AG04449 (cell line): ENCODE data around the gene PODXL2.

Experiments used
- CTCF ChIA-PET: fragments of 350-600 bp; formaldehyde crosslinking; extraction: SDS; loops from one replicate; lab custom pipeline; 2021; ENCODE audit warnings: antibody characterized with exemption; lab: Yijun Ruan, JAX
- POLR2A ChIA-PET: fragments of 400-600, 350-600 bp; formaldehyde crosslinking; extraction: SDS; loops from one replicate; lab custom pipeline; 2020; ENCODE audit warnings: antibody characterized with exemption, inconsistent platforms; lab: Yijun Ruan, JAX
- DNase-seq: peaks from one replicate; pipeline ENCODE4 v3.0.0-alpha.2; 2010; ENCODE audit warnings: low read depth, low spot score
- H3K4me3 ChIP-seq: 2 replicates; pipeline ENCODE4 v1.5.1; 2011; ENCODE audit warnings: low read depth, mild to moderate bottlenecking, control low read depth, low read length
- TF ChIP-seq, protein P1 (sequence below): IDR thresholded peaks from one replicate; pipeline ENCODE4 v1.5.1; 2011; ENCODE audit warnings: mild to moderate bottlenecking, moderate library complexity, low read length, control low read depth, inconsistent platforms; ENCODE audit not compliant: insufficient read depth; ENCODE audit errors: missing control alignments

Gene PODXL2

DNA sequence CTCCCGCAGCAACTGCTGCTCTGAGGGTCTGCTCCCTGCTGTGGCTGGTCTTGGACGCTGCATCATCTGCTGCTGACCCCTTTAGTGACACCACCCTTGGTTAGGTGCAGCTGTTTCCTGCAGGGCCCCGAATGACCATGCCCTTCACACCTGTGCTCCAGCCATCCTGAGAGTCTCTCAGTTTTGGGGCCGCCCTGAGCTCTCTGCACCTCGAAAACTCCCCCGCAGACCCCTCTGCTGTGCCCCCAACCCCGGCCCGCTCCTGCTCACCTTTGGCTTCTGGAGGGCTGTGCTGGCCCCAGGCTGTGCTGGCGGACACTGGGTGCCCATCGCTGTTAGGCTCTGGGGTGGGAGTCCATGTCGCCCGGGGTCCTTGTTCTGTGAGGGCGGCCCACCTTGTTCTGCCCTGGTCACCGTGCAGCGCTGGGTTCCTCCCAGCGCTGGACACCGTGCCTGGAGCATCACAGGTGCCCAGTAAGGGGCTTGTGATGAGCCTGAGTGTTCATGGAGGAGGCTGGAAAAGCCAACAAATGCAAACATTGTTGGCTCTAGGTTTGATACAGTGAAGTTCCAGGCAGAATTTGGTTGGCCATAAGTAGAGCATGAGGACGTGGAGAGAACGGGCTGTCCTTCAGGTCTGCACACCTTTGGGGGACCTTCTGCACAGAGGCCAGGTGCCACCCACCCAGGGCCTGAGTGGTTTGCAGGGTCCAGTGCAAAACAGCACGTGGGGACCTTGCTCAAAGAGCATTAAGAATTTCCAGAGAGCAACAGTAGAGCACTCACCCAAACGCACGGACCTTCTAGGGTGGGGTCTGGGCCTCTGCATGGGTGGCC is 56.1 kb downstream of the PODXL2 start:
- CTCF ChIA-PET, result interaction anchor here (1.3 to 7.0 kb wide), 2 partner anchors 7 to 138 kb away, joined by 4 to 87 read pairs; no protein-coding TSS in a partner anchor
- POLR2A ChIA-PET, result interaction anchor here (0.6 kb wide), 1 partner anchor 98 kb away, joined by 3 read pairs; no protein-coding TSS in a partner anchor
- no peak for DNase-seq
- no peak overlapping the region for H3K4me3 ChIP-seq
- TF ChIP-seq, protein P1, sequence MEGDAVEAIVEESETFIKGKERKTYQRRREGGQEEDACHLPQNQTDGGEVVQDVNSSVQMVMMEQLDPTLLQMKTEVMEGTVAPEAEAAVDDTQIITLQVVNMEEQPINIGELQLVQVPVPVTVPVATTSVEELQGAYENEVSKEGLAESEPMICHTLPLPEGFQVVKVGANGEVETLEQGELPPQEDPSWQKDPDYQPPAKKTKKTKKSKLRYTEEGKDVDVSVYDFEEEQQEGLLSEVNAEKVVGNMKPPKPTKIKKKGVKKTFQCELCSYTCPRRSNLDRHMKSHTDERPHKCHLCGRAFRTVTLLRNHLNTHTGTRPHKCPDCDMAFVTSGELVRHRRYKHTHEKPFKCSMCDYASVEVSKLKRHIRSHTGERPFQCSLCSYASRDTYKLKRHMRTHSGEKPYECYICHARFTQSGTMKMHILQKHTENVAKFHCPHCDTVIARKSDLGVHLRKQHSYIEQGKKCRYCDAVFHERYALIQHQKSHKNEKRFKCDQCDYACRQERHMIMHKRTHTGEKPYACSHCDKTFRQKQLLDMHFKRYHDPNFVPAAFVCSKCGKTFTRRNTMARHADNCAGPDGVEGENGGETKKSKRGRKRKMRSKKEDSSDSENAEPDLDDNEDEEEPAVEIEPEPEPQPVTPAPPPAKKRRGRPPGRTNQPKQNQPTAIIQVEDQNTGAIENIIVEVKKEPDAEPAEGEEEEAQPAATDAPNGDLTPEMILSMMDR, result no peak

DNA sequence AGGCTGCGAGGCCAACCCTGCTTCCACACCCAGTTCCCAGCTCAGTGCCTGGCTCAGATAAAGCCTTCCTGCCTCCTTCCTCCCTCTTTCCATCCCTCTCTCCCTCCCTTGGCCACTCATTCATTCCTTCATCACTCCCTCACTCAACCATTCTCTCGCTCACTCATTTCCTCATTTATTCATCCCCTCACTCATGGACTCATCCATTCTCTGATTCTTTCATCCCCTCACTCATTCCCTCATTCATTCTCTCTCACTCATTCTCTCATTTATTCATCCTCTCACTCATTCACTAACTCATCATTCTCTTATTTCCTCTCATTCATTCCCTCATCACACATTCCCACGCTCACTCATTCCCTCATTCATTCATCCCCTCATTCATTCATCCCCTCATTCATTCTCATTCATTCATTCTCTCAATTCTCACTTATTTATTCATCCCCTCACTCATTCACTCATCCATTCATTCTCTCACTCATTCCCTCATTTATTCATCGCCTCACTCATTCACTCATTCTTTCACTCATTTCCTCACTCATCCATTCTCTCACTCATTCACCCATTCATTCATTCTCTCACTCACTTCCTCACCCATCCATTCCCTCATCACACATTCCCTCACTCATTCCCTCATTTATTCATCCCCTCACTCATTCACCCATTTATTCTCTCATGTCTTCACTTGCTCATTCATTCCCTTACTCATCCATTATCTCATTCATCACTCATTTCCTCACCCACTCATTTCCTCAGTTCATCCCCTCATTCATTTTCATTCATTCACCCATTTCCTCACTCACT is 56.9 kb downstream of the PODXL2 start:
- no peak for DNase-seq
- ChIA-PET POLR2A (interaction anchor here (0.6 kb wide), 1 partner anchor 98 kb away, joined by 3 read pairs; no protein-coding TSS in a partner anchor), CTCF (no interaction called here)

DNA sequence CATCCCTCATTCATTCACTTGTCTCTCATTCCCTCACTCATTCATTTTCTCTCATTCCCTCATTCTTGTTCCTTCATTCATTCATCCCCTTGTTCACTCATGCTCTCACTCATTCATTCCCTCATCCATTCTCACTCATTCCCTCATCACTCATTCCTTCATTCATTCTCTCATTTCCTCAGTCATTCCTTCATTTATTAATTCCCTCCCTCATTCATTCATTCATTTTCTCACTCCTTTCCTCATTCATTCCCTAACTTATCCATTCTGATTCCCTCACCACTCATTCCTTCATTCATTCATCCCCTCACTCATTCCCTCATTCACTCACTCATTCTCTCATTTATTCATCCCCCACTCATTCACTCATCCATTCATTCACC is 57.5 kb downstream of the PODXL2 start:
- TF ChIP-seq, protein P1, result no peak
- DNase-seq, result no peak
- H3K4me3 ChIP-seq, result no peak overlapping the region
- POLR2A ChIA-PET, result no interaction called here
- CTCF ChIA-PET, result no interaction called here

More for the DNA sequence above, 56.9 kb downstream of the PODXL2 start:
- TF ChIP-seq, protein P1, result no peak
- H3K4me3 ChIP-seq, result no peak overlapping the region

DNA sequence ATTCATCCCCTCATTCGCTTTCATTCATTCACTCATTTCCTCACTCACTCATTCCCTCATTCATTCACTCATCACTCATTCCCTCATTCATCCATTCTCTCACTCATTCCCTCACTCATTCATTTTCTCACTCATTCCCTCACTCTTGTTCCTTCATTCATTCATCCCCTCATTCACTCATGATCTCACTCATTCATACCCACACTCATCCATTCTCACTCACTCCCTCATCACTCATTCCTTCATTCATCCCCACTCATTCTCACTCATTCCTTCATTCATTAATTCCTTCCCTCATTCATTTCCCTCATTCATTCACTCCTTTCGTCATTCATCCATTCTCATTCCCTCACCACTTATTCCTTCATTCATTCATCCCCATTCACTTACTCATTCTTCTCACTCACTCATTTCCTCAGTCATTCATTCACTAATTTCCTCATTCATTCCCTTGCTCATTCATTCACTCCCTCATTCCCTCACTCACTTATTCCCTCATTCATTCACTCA is 58.3 kb downstream of the PODXL2 start:
- no peak for DNase-seq
- ChIA-PET POLR2A (no interaction called here), CTCF (interaction anchor here (10.2 kb wide), 1 partner anchor 6 kb away, joined by 87 read pairs; no protein-coding TSS in a partner anchor)
- H3K4me3 ChIP-seq, result no peak overlapping the region
- TF ChIP-seq, protein P1, result no peak

DNA sequence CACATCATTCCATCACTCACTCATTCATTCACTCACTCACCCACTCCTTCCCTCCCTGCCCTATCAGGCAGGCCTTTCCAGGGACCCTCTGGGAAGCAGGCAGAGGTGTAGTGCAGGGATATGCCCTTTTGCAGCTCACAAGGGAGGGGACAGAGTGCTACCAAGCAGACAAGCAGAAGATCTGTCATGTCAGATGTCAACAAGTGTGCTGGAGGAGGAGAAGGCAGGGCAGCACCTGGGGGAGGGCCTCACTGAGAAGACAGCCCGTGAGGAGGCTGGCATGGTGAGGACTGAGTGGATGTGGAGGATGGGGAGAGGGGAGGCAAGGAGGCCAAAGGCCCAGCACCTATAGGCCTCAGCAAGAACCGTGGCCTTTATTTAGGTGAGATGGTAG is 59.0 kb downstream of the PODXL2 start:
- ChIA-PET CTCF (interaction anchor here (2.3 to 10.2 kb wide), 2 partner anchors 7 to 9 kb away, joined by 10 to 87 read pairs; no protein-coding TSS in a partner anchor), POLR2A (no interaction called here)
- TF ChIP-seq, protein P1, result no peak
- no peak for DNase-seq
- no peak overlapping the region for H3K4me3 ChIP-seq
